Uterus (tissue), 2 donors: ENCODE results near the gene ADM.

ENCODE experiments used
- CTCF ChIP-seq, 4 experiments: fragments of 200-600 bp in 2 of 4; fragments of 450-650 bp in 2 of 4; sonication (generic) in 2 of 4; IDR thresholded peaks; one replicate each; pipeline ENCODE4 v1.5.1; 2016 to 2019; ENCODE audit warnings: antibody characterized with exemption in 4 of 4, mild to moderate bottlenecking in 2 of 4, moderate library complexity in 1 of 4
- POLR2A ChIP-seq, 2 donors: fragments of 450-650 bp; IDR thresholded peaks; one replicate each; pipeline ENCODE4 v1.6.1; 2016; ENCODE audit warnings: antibody characterized with exemption in 2 of 2, mild to moderate bottlenecking in 1 of 2, moderate library complexity in 1 of 2

GRCh38 chr11:10285148-10285802, 19.6 kb upstream of the ADM start:
- TF ChIP-seq CTCF (IDR thresholded peaks at IDR 0.05) (no peak), POLR2A (IDR thresholded peaks at IDR 0.05) (no peak)
